HepG2 (cell line): Measurements from ENCODE around the gene ACSL3. TPM values are rescaled to one million over a fixed set of nuclear protein-coding genes. Genes with fewer than 3 reads are reported as not detected.

ENCODE experiments used
- ATAC-seq: fragments of 200-7000 bp; cut with Tn5 transposase; 3 replicates; pipeline ENCODE4 v1.9.1; 2020; ENCODE audit warnings: mild to moderate bottlenecking, moderate library complexity
- BruUV-seq: library from RNA; stranded (reverse); fragments of 400-500 nt; replicated peaks from 2 replicates; lab custom pipeline; 2021; lab: Mats Ljungman, UMichigan
- CTCF ChIA-PET: fragments of 300-600 bp; formaldehyde crosslinking; extraction: SDS; loops from one replicate; lab custom pipeline; 2021; ENCODE audit warnings: low total read pairs, inconsistent platforms, low intra/inter-chr PET ratio; lab: Yijun Ruan, JAX
- POLR2A ChIA-PET: fragments of 350-600 bp; sonication (Branson Sonifier 250); formaldehyde crosslinking; loops from one replicate; lab custom pipeline; 2020; ENCODE audit warnings: antibody characterized with exemption, inconsistent platforms; lab: Yijun Ruan, JAX
- DNase-seq: peaks from one replicate; pipeline ENCODE4 v3.0.0-alpha.2; 2015; ENCODE audit warnings: low spot score
- FAIRE-seq: peaks from 3 replicates; lab custom pipeline; 2011; peaks lifted over from hg19 to GRCh38; lab: Jason Lieb, UNC
- H2AFZ ChIP-seq: one replicate; pipeline ENCODE4 v1.6.1; 2011; ENCODE audit warnings: low read length, inconsistent platforms
- H3K27ac ChIP-seq: fragments of 300-600 bp; 3 replicates; pipeline ENCODE4 v1.8.0; 2011; ENCODE audit warnings: mixed run types, mild to moderate bottlenecking, mixed read lengths, low read length, inconsistent platforms; ENCODE audit not compliant: insufficient read depth; ENCODE audit errors: extremely low read length
- H3K27me3 ChIP-seq, 2 experiments: fragments of 200-600 bp in 1 of 2; 2 replicates in 1 of 2; 3 replicates in 1 of 2; pipeline versions ENCODE4 v1.6.0 to v1.8.0; 2011; ENCODE audit warnings: low read length in 2 of 2, mild to moderate bottlenecking in 2 of 2, moderate library complexity in 2 of 2, inconsistent platforms in 1 of 2; ENCODE audit not compliant: insufficient read depth in 2 of 2, control insufficient read depth in 1 of 2
- H3K36me3 ChIP-seq, 2 experiments: fragments of 200-600 bp in 1 of 2; replicated peaks in 1 of 2; 2 replicates in 1 of 2; 3 replicates in 1 of 2; pipeline versions ENCODE4 v1.5.1 to v1.8.0; 2011; ENCODE audit warnings: low read length in 2 of 2, inconsistent platforms in 1 of 2; ENCODE audit not compliant: insufficient read depth in 2 of 2, control insufficient read depth in 1 of 2
- H3K4me1 ChIP-seq: 2 replicates; pipeline ENCODE4 v1.5.1; 2012; ENCODE audit warnings: low read length, inconsistent platforms; ENCODE audit not compliant: insufficient read depth
- H3K4me2 ChIP-seq: 2 replicates; pipeline ENCODE4 v1.6.0; 2011; ENCODE audit warnings: low read depth, low read length, inconsistent platforms
- H3K4me3 ChIP-seq, 3 experiments: fragments of 200-600 bp in 1 of 3; sonication (generic), shearing (Covaris generic) in 1 of 3; replicated peaks in 1 of 3; 2 replicates each; pipeline ENCODE4 v1.5.1; 2011 to 2016; ENCODE audit warnings: low read length in 3 of 3, inconsistent platforms in 2 of 3, low read depth in 2 of 3, mild to moderate bottlenecking in 2 of 3, control low read depth in 1 of 3, mixed read lengths in 1 of 3; ENCODE audit not compliant: insufficient read depth in 1 of 3
- H3K79me2 ChIP-seq: one replicate; pipeline ENCODE4 v1.6.1; 2011; ENCODE audit warnings: low read length, inconsistent platforms; ENCODE audit not compliant: insufficient read depth
- H3K9ac ChIP-seq: 2 replicates; pipeline ENCODE4 v1.6.0; 2011; ENCODE audit warnings: mild to moderate bottlenecking, low read depth, low read length, inconsistent platforms; ENCODE audit not compliant: insufficient read depth
- H3K9me3 ChIP-seq: 2 replicates; pipeline ENCODE4 v1.5.1; 2012; ENCODE audit warnings: mild to moderate bottlenecking, low read length
- H4K20me1 ChIP-seq: 2 replicates; pipeline ENCODE4 v1.6.0; 2011; ENCODE audit warnings: inconsistent platforms, mild to moderate bottlenecking, low read length, moderate library complexity; ENCODE audit not compliant: insufficient read depth
- CAMTA2 ChIP-seq: sonication (generic); formaldehyde crosslinking; IDR thresholded peaks from 2 replicates; pipeline ENCODE4 v1.4.0; 2020; ENCODE audit warnings: mild to moderate bottlenecking, missing genetic modification reagents, borderline replicate concordance
- GABPB1 ChIP-seq: IDR thresholded peaks from 2 replicates; pipeline ENCODE4 v1.6.1; 2016; ENCODE audit warnings: mild to moderate bottlenecking, missing genetic modification reagents, moderate library complexity, missing compliant biosample characterization
- GATAD1 ChIP-seq: IDR thresholded peaks from 2 replicates; pipeline ENCODE4 v1.6.1; 2016; ENCODE audit warnings: missing genetic modification reagents, missing compliant biosample characterization
- GPN1 ChIP-seq: sonication (generic); formaldehyde crosslinking; IDR thresholded peaks from 2 replicates; pipeline ENCODE4 v1.5.1; 2020; ENCODE audit warnings: missing genetic modification reagents, borderline replicate concordance
- HHEX ChIP-seq: IDR thresholded peaks from 2 replicates; pipeline ENCODE4 v1.6.1; 2016; ENCODE audit warnings: control low read depth
- IRF1 ChIP-seq: sonication (generic); formaldehyde crosslinking; IDR thresholded peaks from 2 replicates; pipeline ENCODE4 v1.4.0; 2020; ENCODE audit warnings: low read depth, mild to moderate bottlenecking, missing genetic modification reagents
- MYNN ChIP-seq: sonication (generic); formaldehyde crosslinking; IDR thresholded peaks from 2 replicates; pipeline ENCODE4 v1.4.0; 2020; ENCODE audit warnings: mild to moderate bottlenecking, low read depth, missing genetic modification reagents
- MYPOP ChIP-seq: sonication (generic); formaldehyde crosslinking; IDR thresholded peaks from 2 replicates; pipeline ENCODE4 v1.8.1; 2023; ENCODE audit warnings: mild to moderate bottlenecking, moderate library complexity, missing genetic modification reagents
- NR0B2 ChIP-seq: sonication (generic); formaldehyde crosslinking; IDR thresholded peaks from 2 replicates; pipeline ENCODE4 v1.4.0; 2020; ENCODE audit warnings: mild to moderate bottlenecking, missing genetic modification reagents
- POLR2AphosphoS5 ChIP-seq: IDR thresholded peaks from 2 replicates; pipeline ENCODE4 v1.6.1; 2012; ENCODE audit warnings: low read depth, low read length
- POLR2G ChIP-seq: fragments of 200-400 bp; formaldehyde crosslinking; IDR thresholded peaks from 2 replicates; pipeline ENCODE4 v1.6.1; 2018; ENCODE audit warnings: mild to moderate bottlenecking, low read depth, low read length, moderate library complexity
- RBM22 ChIP-seq: fragments of 200-400 bp; formaldehyde crosslinking; optimal IDR thresholded peaks from 2 replicates; pipeline ENCODE3; 2017; ENCODE audit warnings: mild to moderate bottlenecking, low read length, moderate library complexity
- SATB2 ChIP-seq: sonication (generic); formaldehyde crosslinking; IDR thresholded peaks from 2 replicates; pipeline ENCODE4 v1.5.0; 2020; ENCODE audit warnings: missing genetic modification reagents
- SOX13 ChIP-seq, 3 experiments: fragments of 450-650 bp in 1 of 3; sonication (generic) in 1 of 3; formaldehyde crosslinking in 1 of 3; IDR thresholded peaks in 2 of 3; conservative IDR thresholded peaks in 1 of 3; 2 replicates each; pipeline versions ENCODE4 v1.5.0 to v1.6.1; 2016 to 2020; ENCODE audit warnings: antibody characterized with exemption in 1 of 3, mild to moderate bottlenecking in 1 of 3, missing compliant biosample characterization in 1 of 3, missing genetic modification reagents in 1 of 3, moderate library complexity in 1 of 3
- ZBTB3 ChIP-seq: sonication (generic); formaldehyde crosslinking; IDR thresholded peaks from 2 replicates; pipeline ENCODE4 v1.4.0; 2020; ENCODE audit warnings: low read depth, mild to moderate bottlenecking, moderate library complexity, missing genetic modification reagents, borderline replicate concordance
- ZNF367 ChIP-seq: sonication (generic); formaldehyde crosslinking; IDR thresholded peaks from 2 replicates; pipeline ENCODE4 v1.4.0; 2020; ENCODE audit warnings: missing genetic modification reagents, borderline replicate concordance
- ZNF451 ChIP-seq: sonication (generic); formaldehyde crosslinking; IDR thresholded peaks from 2 replicates; pipeline ENCODE4 v1.5.0; 2020; ENCODE audit warnings: mild to moderate bottlenecking, missing genetic modification reagents
- ZNF460 ChIP-seq: sonication (generic); formaldehyde crosslinking; IDR thresholded peaks from 2 replicates; pipeline ENCODE4 v1.5.1; 2020; ENCODE audit warnings: missing genetic modification reagents, mild to moderate bottlenecking, borderline replicate concordance
- ZNF691 ChIP-seq: sonication (generic); formaldehyde crosslinking; IDR thresholded peaks from 2 replicates; pipeline ENCODE4 v1.4.0; 2020; ENCODE audit warnings: missing genetic modification reagents, low read depth, mild to moderate bottlenecking, borderline replicate concordance
- ZSCAN5A ChIP-seq: sonication (generic); formaldehyde crosslinking; IDR thresholded peaks from 2 replicates; pipeline ENCODE4 v1.8.0; 2022; ENCODE audit warnings: mild to moderate bottlenecking, missing genetic modification reagents, borderline replicate concordance
- WGBS: methylation state at CpG from one replicate; pipeline ENCODE4 v1.1.6; 2017; ENCODE audit warnings: low lambda C conversion rate; 5-methylcytosine and 5-hydroxymethylcytosine counted together
- in situ Hi-C: cut with HindIII; loops from 2 replicates; pipeline ENCODE4 v1.10.0; 2017; ENCODE audit warnings: low pct_unique_long_range_greater_than_20kb; ENCODE audit not compliant: extremely low pct_ligation_motif_present
- intact Hi-C: fragments of 100-400 bp; cut with micrococcal nuclease; formaldehyde crosslinking; loops from one replicate; pipeline ENCODE4 v1.10.0; 2022; ENCODE audit not compliant: unreplicated experiment
- polyA plus RNA-seq, 8 experiments: library from polyadenylated mRNA; depleted of rRNA in 3 of 8; stranded (reverse) in 7 of 8; unstranded in 1 of 8; fragments of >200 nt; fragmentation: Illumina TruSeq in 4 of 8; extraction: Trizol in 4 of 8; gene quantifications; 2 replicates each; pipeline versions ENCODE4 v1.2.1 to v1.2.3, GENCODE V29; 2011 to 2016; ENCODE audit warnings: low read depth in 4 of 8, missing spikeins in 1 of 8, mixed read lengths in 1 of 8; ENCODE audit not compliant: insufficient read depth in 1 of 8
- total RNA-seq, 5 experiments: library from RNA; depleted of rRNA; stranded (reverse); fragments of >200 nt; fragmentation: Illumina TruSeq; extraction: Trizol; gene quantifications; 2 replicates each; pipeline ENCODE4 v1.2.3, GENCODE V29; 2016; ENCODE audit warnings: low read depth in 1 of 5

The ACSL3 gene
- total and polyA plus RNA-seq, 2 of the 13 experiments (the other 11 are each of a cell fraction or from before 2014, with no cell fraction given), result 305 to 365 TPM

GRCh38 chr2:222933458-222933857, 72.6 kb downstream of the ACSL3 start:
- ATAC-seq, result peak; percentile 24
- CTCF ChIA-PET, result no interaction called here
- Histone ChIP-seq H3K4me1 (no peaks in the 10 kb centered on the region), H3K36me3 (peaks cover 28 to 85% of the 10 kb centered on the region in 2 experiments), H3K27me3 (no peaks in the 10 kb centered on the region), H3K79me2 (peaks cover 5% of the 10 kb centered on the region), H3K27ac (no peak overlapping the region), H3K9me3 (no peaks in the 10 kb centered on the region; the same call in 1 of the 2 replicates), H4K20me1 (no peaks in the 10 kb centered on the region; the same call in none of the 2 replicates), H3K9ac (no peak overlapping the region), H3K4me3 (no peak overlapping the region), H2AFZ (no peak overlapping the region), H3K4me2 (no peak overlapping the region)
- no peak for DNase-seq
- FAIRE-seq, result no peak
- BruUV-seq, result no TSS peak
- in situ Hi-C loops (no loop called here), intact Hi-C loops (no loop called here)
- WGBS, result 96% methylated on average over 3 of the region's 3 CpGs
- POLR2A ChIA-PET, result no interaction called here
- TF ChIP-seq ZSCAN5A (no peak), ZBTB3 (no peak), GATAD1 (CRISPR knock-in tag) (no peak), POLR2G (0 out of 2 replicates have a peak, but pooled peaks have one; percentile 38), IRF1 (CRISPR knock-in tag) (no peak), SATB2 (no peak), ZNF691 (CRISPR knock-in tag) (no peak), ZNF451 (CRISPR knock-in tag) (no peak), POLR2AphosphoS5 (peak; percentile 26; the same call in 1 of the 2 replicates), GPN1 (CRISPR knock-in tag) (no peak), SOX13 (IDR thresholded peaks at IDR 0.05) (no peak), SOX13 (CRISPR knock-in tag; conservative IDR thresholded peaks at IDR 0.05 in 1 of 2, IDR thresholded peaks at IDR 0.05 in 1 of 2) (no peak), HHEX (CRISPR knock-in tag) (no peak), MYPOP (CRISPR knock-in tag) (no peak), ZNF367 (CRISPR knock-in tag) (no peak), CAMTA2 (CRISPR knock-in tag) (no peak), RBM22 (peak; percentile 97), NR0B2 (CRISPR knock-in tag) (no peak), GABPB1 (CRISPR knock-in tag) (no peak), ZNF460 (CRISPR knock-in tag) (no peak), MYNN (CRISPR knock-in tag) (no peak)
